A549 (cell line): ENCODE measurements around the gene FOSL1. TPM values are rescaled to one million over a fixed set of nuclear protein-coding genes. Genes with fewer than 3 reads are reported as not detected.

Experiments used
- ATAC-seq, 2 experiments: fragments of 200-7000 bp in 1 of 2; fragments of >200 bp in 1 of 2; cut with Nextera tagmentation in 1 of 2; cut with Tn5 transposase in 1 of 2; 3 replicates each; pipeline versions ENCODE4 v1.8.0 to v1.9.1; 2018 to 2020; ENCODE audit warnings: mild to moderate bottlenecking in 1 of 2, moderate library complexity in 1 of 2
- CTCF ChIA-PET: fragments of 300-600 bp; sonication (Branson Sonifier 250); formaldehyde crosslinking; extraction: SDS; loops from one replicate; lab custom pipeline; 2021; ENCODE audit warnings: antibody characterized with exemption, inconsistent platforms; lab: Yijun Ruan, JAX
- POLR2A ChIA-PET: fragments of 350-600 bp; formaldehyde crosslinking; extraction: SDS; loops from one replicate; lab custom pipeline; 2021; ENCODE audit warnings: antibody characterized with exemption, inconsistent platforms; lab: Yijun Ruan, JAX
- DNase-seq, 2 experiments: peaks; one replicate each; pipeline versions ENCODE4 v3.0.0 to v3.0.0-alpha.2; 2011 to 2016; ENCODE audit warnings: low read depth in 1 of 2, low spot score in 1 of 2
- FAIRE-seq: peaks from 2 replicates; lab custom pipeline; 2011; peaks lifted over from hg19 to GRCh38; lab: Jason Lieb, UNC
- H3K27ac ChIP-seq, 2 experiments: fragments of >200 bp; sonication (Bioruptor Twin); formaldehyde crosslinking; 3 replicates each; pipeline ENCODE4 v1.5.1; 2016 to 2017
- H3K4me1 ChIP-seq: fragments of >200 bp; sonication (Bioruptor Twin); formaldehyde crosslinking; 3 replicates; pipeline ENCODE4 v1.6.1; 2016
- H3K4me2 ChIP-seq: fragments of >200 bp; sonication (Bioruptor Twin); formaldehyde crosslinking; 3 replicates; pipeline ENCODE4 v1.6.1; 2016
- H3K4me3 ChIP-seq: fragments of >200 bp; sonication (Bioruptor Twin); formaldehyde crosslinking; 3 replicates; pipeline ENCODE4 v1.5.1; 2016
- H3K9me3 ChIP-seq: fragments of >200 bp; sonication (Bioruptor Twin); formaldehyde crosslinking; 3 replicates; pipeline ENCODE4 v1.6.1; 2016
- CBX2 ChIP-seq: fragments of 200-600 bp; sonication (generic); IDR thresholded peaks from 2 replicates; pipeline ENCODE4 v1.6.1; 2016; ENCODE audit warnings: low read depth, mild to moderate bottlenecking, borderline replicate concordance
- CBX8 ChIP-seq: fragments of 200-600 bp; sonication (generic); IDR thresholded peaks from 2 replicates; pipeline ENCODE4 v1.6.1; 2016
- CHD2 ChIP-seq: fragments of 150-350 bp; IDR thresholded peaks from 2 replicates; pipeline ENCODE4 v1.6.1; 2014; ENCODE audit warnings: low read length; ENCODE audit not compliant: partially characterized antibody
- E2F6 ChIP-seq: IDR thresholded peaks from 2 replicates; pipeline ENCODE4 v1.6.1; 2012; ENCODE audit warnings: low read depth, borderline replicate concordance
- EP300 ChIP-seq, 2 experiments: fragments of >200 bp; sonication (Bioruptor Twin); formaldehyde crosslinking; IDR thresholded peaks; 2 replicates in 1 of 2; 3 replicates in 1 of 2; pipeline ENCODE4 v1.6.1; 2016 to 2017
- FOSB ChIP-seq: fragments of 250-450 bp; sonication (Bioruptor Pico); IDR thresholded peaks from 2 replicates; pipeline ENCODE4 v1.5.0; 2020; ENCODE audit warnings: mild to moderate bottlenecking, moderate library complexity
- FOSL2 ChIP-seq, 2 experiments: fragments of 450-650 bp in 1 of 2; fragments of >200 bp in 1 of 2; sonication (Bioruptor Twin) in 1 of 2; formaldehyde crosslinking; IDR thresholded peaks; 2 replicates each; pipeline versions ENCODE4 v1.5.0 to v1.6.1; 2016 to 2020; ENCODE audit warnings: mild to moderate bottlenecking in 1 of 2, moderate library complexity in 1 of 2
- FOXS1 ChIP-seq: fragments of 250-450 bp; sonication (Bioruptor Pico); IDR thresholded peaks from 2 replicates; pipeline ENCODE4 v1.5.0; 2020; ENCODE audit warnings: mild to moderate bottlenecking, moderate library complexity
- HDAC2 ChIP-seq: fragments of 200-600 bp; sonication (generic); IDR thresholded peaks from 2 replicates; pipeline ENCODE4 v1.6.1; 2016
- HEYL ChIP-seq: fragments of 250-450 bp; sonication (Bioruptor Pico); IDR thresholded peaks from 2 replicates; pipeline ENCODE4 v1.8.0; 2021; ENCODE audit warnings: mild to moderate bottlenecking, moderate library complexity
- HOXB5 ChIP-seq: fragments of 250-450 bp; sonication (Bioruptor Pico); IDR thresholded peaks from 2 replicates; pipeline ENCODE4 v1.5.0; 2020; ENCODE audit warnings: mild to moderate bottlenecking, moderate library complexity
- MAFK ChIP-seq: fragments of 450-650 bp; IDR thresholded peaks from 2 replicates; pipeline ENCODE4 v1.6.1; 2014; ENCODE audit not compliant: partially characterized antibody
- MAX ChIP-seq: IDR thresholded peaks from 2 replicates; pipeline ENCODE4 v1.6.1; 2012
- NR3C1 ChIP-seq: fragments of >200 bp; sonication (Bioruptor Twin); formaldehyde crosslinking; IDR thresholded peaks from 3 replicates; pipeline ENCODE4 v1.6.1; 2017
- RFX5 ChIP-seq: fragments of 450-650 bp; IDR thresholded peaks from 2 replicates; pipeline ENCODE4 v1.7.1; 2014; ENCODE audit warnings: antibody characterized with exemption, mild to moderate bottlenecking, moderate library complexity
- TP53 ChIP-seq: fragments of 250-450 bp; sonication (Bioruptor Pico); IDR thresholded peaks from 2 replicates; pipeline ENCODE4 v1.5.0; 2021; ENCODE audit warnings: mild to moderate bottlenecking, moderate library complexity
- USF2 ChIP-seq: fragments of 450-650 bp; IDR thresholded peaks from 2 replicates; pipeline ENCODE4 v1.6.1; 2014; ENCODE audit warnings: antibody characterized with exemption
- ZFP36 ChIP-seq: fragments of 450-650 bp; IDR thresholded peaks from 2 replicates; pipeline ENCODE4 v1.6.1; 2014; ENCODE audit warnings: borderline replicate concordance; ENCODE audit not compliant: partially characterized antibody
- ZNF302 ChIP-seq: fragments of 250-450 bp; sonication (Bioruptor Pico); IDR thresholded peaks from 2 replicates; pipeline ENCODE4 v1.9.0; 2021; ENCODE audit warnings: inconsistent platforms, mild to moderate bottlenecking, moderate library complexity
- ZSCAN20 ChIP-seq: fragments of 250-450 bp; sonication (Bioruptor Pico); IDR thresholded peaks from 2 replicates; pipeline ENCODE4 v1.8.0; 2022; ENCODE audit warnings: mild to moderate bottlenecking, moderate library complexity
- WGBS: methylation state at CpG from one replicate; pipeline ENCODE4 v1.1.6; 2017; ENCODE audit errors: missing lambda C conversion rate; 5-methylcytosine and 5-hydroxymethylcytosine counted together
- polyA plus RNA-seq, 4 experiments: library from polyadenylated mRNA; depleted of rRNA in 3 of 4; stranded (reverse); fragments of >200 nt; fragmentation: RNase III in 1 of 4; extraction: RNeasy Plus Mini Kit Qiagen cat#74134 plus additional on column Dnase treatment in 1 of 4; gene quantifications; 2 replicates in 3 of 4; 3 replicates in 1 of 4; pipeline ENCODE4 v1.2.3, GENCODE V29; 2011 to 2017
- TF ChIP-seq, protein P1 (sequence below): fragments of 200-600 bp; sonication (generic); IDR thresholded peaks from 2 replicates; pipeline ENCODE4 v1.6.1; 2016; ENCODE audit warnings: antibody characterized with exemption, mild to moderate bottlenecking, moderate library complexity
- TF ChIP-seq, protein P2 (sequence below): IDR thresholded peaks from 2 replicates; pipeline ENCODE4 v1.6.1; 2012

FOSL1 gene
- polyA plus RNA-seq, 2 of the 4 experiments (the other 2 are of a cell fraction) = 6.7 to 24.1 TPM

- Histone ChIP-seq H3K4me2 (no peak overlapping the region), H3K27ac (no peak overlapping the region), H3K9me3 (no peaks in the 10 kb centered on the region), H3K4me1 (no peaks in the 10 kb centered on the region), H3K4me3 (no peak overlapping the region)
- ATAC-seq = no peak
- WGBS = 79% methylated on average over 29 of the region's 29 CpGs
- DNase-seq = no peak
- TF ChIP-seq HDAC2 = no peak
- no peak for TF ChIP-seq ZNF302
- TF ChIP-seq FOXS1 (CRISPR knock-in tag) = no peak
- TF ChIP-seq ZFP36 = no peak
- no peak for TF ChIP-seq E2F6
- TF ChIP-seq CHD2 = no peak
- no peak for TF ChIP-seq ZSCAN20
- TF ChIP-seq FOSB (CRISPR knock-in tag) = no peak
- TF ChIP-seq NR3C1 = no peak
- no peak for TF ChIP-seq EP300 (IDR thresholded peaks at IDR 0.05)
- TF ChIP-seq CBX8 = no peak
- no peak for TF ChIP-seq CBX2
- no peak for TF ChIP-seq MAX
- CTCF ChIA-PET = interaction anchor here (0.9 to 7.5 kb wide), 9 partner anchors 7 to 156 kb away, joined by 3 to 158 read pairs (median 5); partner anchors contain the start of genes CCDC85B, CFL1, FIBP and KAT5
- no peak for FAIRE-seq
- POLR2A ChIA-PET = interaction anchor here (1.1 to 2.9 kb wide), 2 partner anchors 8 to 9 kb away, joined by 4 to 15 read pairs; partner anchors contain the start of genes CFL1 and MUS81
Observed at GRCh38 chr11:65867284-65868071, 32.7 kb downstream of the FOSL1 start.

- no peak for DNase-seq
- FAIRE-seq = no peak
- no peak for TF ChIP-seq NR3C1
- TF ChIP-seq RFX5 = no peak
- TF ChIP-seq ZSCAN20 = no peak
- TF ChIP-seq, protein P1, sequence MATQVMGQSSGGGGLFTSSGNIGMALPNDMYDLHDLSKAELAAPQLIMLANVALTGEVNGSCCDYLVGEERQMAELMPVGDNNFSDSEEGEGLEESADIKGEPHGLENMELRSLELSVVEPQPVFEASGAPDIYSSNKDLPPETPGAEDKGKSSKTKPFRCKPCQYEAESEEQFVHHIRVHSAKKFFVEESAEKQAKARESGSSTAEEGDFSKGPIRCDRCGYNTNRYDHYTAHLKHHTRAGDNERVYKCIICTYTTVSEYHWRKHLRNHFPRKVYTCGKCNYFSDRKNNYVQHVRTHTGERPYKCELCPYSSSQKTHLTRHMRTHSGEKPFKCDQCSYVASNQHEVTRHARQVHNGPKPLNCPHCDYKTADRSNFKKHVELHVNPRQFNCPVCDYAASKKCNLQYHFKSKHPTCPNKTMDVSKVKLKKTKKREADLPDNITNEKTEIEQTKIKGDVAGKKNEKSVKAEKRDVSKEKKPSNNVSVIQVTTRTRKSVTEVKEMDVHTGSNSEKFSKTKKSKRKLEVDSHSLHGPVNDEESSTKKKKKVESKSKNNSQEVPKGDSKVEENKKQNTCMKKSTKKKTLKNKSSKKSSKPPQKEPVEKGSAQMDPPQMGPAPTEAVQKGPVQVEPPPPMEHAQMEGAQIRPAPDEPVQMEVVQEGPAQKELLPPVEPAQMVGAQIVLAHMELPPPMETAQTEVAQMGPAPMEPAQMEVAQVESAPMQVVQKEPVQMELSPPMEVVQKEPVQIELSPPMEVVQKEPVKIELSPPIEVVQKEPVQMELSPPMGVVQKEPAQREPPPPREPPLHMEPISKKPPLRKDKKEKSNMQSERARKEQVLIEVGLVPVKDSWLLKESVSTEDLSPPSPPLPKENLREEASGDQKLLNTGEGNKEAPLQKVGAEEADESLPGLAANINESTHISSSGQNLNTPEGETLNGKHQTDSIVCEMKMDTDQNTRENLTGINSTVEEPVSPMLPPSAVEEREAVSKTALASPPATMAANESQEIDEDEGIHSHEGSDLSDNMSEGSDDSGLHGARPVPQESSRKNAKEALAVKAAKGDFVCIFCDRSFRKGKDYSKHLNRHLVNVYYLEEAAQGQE = no peak
- no peak for TF ChIP-seq HOXB5 (CRISPR knock-in tag)
- no peak for TF ChIP-seq EP300 (IDR thresholded peaks at IDR 0.05)
- no peak for TF ChIP-seq USF2
- TF ChIP-seq HEYL (CRISPR knock-in tag) = no peak
- TF ChIP-seq, protein P2, sequence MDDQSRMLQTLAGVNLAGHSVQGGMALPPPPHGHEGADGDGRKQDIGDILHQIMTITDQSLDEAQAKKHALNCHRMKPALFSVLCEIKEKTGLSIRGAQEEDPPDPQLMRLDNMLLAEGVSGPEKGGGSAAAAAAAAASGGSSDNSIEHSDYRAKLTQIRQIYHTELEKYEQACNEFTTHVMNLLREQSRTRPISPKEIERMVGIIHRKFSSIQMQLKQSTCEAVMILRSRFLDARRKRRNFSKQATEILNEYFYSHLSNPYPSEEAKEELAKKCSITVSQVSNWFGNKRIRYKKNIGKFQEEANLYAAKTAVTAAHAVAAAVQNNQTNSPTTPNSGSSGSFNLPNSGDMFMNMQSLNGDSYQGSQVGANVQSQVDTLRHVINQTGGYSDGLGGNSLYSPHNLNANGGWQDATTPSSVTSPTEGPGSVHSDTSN = no peak
- no peak for TF ChIP-seq CHD2
- TF ChIP-seq MAFK = no peak
- no peak for TF ChIP-seq CBX8
- no peak for TF ChIP-seq FOSL2 (IDR thresholded peaks at IDR 0.05)
- TF ChIP-seq FOSL2 (CRISPR knock-in tag; IDR thresholded peaks at IDR 0.05) = no peak
- no peak for TF ChIP-seq TP53
- ChIA-PET CTCF (interaction anchor here (0.9 to 5.9 kb wide), 8 partner anchors 6 to 155 kb away, joined by 3 to 78 read pairs (median 4); partner anchors contain the start of genes CCDC85B, CFL1, FIBP and KAT5), POLR2A (interaction anchor here (1.1 kb wide), 1 partner anchor 8 kb away, joined by 4 read pairs; the partner anchor contains the start of gene CFL1)
- no peaks in the 10 kb centered on the region for H3K9me3 ChIP-seq
- H3K27ac ChIP-seq = no peak overlapping the region
- peaks cover 7% of the 10 kb centered on the region for H3K4me1 ChIP-seq
- H3K4me2 ChIP-seq = no peak overlapping the region
- H3K4me3 ChIP-seq = no peak overlapping the region
- 96% methylated on average over 21 of the region's 21 CpGs for WGBS
- ATAC-seq = no peak
Observed at GRCh38 chr11:65866509-65867283, 33.5 kb downstream of the FOSL1 start.
